ENCODE measurements around the gene MCRIP2.

Gene MCRIP2

DNA sequence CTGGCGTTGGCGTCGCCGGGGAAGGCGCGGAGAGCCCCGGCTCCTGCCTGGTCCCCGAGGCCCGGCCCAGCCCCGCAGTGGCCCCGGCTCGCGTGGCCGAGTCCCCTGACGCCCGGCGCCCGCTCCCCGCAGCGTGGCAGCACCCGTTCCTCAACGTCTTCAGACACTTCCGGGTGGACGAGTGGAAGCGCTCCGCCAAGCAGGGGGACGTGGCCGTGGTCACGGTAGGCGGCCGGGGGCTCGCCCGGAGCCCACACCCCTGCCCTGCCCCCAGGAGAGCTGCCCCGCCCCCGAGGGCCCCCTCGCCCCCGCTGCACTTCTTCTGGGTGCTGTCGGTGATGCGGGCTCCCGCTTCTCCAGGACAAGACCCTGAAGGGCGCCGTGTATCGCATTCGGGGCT, 8.0 kb downstream of the MCRIP2 start:
- no peak for DNase-seq

GRCh38 chr16:651844-652243, 10.2 kb downstream of the MCRIP2 start:
- DNase-seq = no peak

DNA sequence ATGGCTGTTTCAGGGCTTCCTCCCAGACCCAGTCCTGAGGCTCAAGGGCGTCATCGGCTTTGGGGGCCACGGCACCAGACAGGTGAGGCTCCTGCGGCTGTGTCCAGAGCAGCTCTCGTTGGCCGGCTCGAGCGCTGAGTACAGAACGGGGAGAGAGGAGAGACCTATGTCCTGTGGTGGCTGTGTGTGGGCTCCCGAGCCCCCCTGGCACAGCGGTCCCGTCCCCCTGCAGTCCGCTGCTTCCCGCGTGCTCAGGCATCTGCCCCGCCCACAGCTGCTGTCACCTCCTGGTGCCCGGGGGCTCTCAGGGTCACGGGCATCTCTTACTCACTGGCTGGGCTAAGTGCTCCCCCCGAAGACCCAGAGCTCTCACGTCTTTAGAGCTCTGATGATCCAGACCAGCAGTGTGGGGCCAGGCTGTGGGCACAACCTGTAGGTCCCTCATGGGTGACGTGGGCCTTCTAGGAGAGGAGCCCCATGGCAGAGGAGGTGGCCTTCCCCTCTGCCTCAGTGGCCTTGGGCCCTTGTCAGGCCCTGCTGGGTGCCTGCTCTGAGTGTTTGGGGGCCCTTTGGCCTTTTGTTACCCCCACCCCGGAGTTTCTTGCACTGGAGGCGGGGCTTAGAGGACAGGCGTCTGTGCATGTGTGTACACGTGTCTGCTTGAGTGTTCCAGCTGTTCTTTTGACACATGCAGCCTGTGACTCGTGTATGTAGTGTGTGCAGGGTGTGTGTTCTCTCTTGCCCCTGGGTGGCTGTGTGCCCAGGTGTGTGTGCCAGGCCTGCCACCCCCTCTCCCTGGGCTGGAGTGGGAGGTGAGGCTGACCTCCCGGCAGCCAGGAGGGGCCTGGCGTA, 11.1 kb downstream of the MCRIP2 start:
- no peak for DNase-seq

GRCh38 chr16:654034-654433, 12.4 kb downstream of the MCRIP2 start:
- no peak for DNase-seq

DNA sequence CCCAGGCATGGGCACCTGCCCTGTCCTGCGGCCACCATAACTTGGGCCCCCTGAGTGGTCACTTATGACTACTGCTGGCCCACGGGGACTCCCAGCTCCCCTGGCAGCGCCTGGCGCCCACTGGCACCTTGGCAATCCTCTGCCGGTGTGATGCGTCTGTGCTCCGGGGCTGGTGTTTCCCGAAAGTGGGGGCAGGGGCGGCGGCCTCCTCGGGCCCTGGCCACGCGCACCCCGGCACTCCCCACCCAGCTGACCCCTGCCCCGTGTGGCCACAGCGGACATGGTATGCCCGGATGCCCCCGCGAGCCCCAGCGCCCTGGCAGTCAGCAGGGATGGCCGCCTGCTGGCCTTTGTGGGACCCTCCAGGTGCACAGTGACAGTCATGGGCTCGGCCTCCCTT, 15.9 kb downstream of the MCRIP2 start:
- no peak for DNase-seq

GRCh38 chr16:658679-659571, 17.3 kb downstream of the MCRIP2 start:
- DNase-seq = no peak

DNA sequence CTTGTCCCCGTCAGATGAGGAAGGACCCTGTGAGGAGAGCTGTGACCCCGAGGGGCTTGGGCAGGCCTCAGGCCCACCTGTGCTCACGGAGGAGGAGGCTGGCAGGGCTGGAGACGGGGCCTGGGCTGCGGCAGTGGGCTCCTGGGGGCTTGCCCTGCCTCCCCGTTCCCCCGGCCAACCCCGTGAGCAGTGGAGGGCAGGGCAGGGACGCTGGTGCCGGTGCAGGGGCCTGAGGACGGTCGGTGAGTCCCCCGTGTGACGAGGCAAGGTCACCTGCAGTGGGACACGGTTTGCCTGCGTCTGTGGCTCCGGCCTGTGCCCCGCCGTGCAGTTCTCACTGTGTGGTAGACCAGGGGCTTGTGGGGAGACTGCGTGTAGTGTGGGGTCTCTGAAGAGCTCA, 18.0 kb downstream of the MCRIP2 start:
- DNase-seq = no peak

DNA sequence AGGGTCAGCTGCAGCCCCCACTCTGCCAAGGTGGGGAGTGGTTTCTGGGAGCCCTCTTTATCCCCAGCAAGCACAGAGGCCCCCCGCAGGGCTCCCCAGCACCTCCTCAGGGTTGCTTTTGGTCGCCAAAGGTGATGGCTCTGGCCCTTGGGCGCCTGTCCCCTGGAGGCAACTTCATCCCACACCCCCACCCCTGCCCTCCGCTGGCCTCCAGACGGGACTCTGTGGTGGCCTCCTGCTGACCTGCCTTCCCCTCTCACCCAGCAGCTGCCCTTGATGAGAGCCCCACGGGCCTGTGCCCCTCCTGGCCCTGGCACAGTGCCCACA, 18.5 kb downstream of the MCRIP2 start:
- DNase-seq = no peak

DNA sequence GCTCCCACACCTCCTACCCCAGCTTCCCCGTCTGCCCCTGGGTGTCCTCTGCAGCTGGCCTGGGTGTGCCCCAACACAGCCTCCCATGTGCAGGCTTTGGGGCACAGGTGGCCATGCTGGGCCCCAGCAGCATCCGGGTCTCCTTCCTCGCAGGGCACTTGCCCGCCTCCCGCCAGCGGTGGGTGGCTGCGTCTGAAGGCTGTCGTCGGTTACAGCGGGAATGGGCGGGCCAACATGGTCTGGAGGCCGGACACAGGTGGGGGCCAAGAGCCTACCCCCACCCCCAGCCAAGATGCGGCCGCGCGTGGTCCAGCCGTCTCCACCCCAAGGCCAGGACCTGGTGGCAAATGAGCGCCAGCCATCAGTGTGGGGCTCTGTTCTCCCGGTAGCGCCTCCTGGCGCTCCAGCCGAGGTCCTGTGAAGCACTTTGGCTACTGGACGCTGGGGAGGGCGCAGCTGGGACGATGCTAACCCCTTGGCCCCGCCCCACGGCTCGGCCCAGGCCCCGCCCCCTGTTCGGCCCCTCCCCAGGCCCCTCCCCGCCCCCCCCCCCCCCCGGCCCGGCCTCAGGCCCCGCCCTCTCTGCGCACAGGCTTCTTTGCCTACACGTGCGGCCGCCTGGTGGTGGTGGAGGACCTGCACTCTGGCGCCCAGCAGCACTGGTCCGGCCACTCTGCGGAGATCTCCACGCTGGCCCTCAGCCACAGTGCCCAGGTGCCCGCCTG, 19.0 kb downstream of the MCRIP2 start:
- peak; percentile 62 to 78 for DNase-seq

GRCh38 chr16:661184-661821, 19.7 kb downstream of the MCRIP2 start:
- DNase-seq = no peak

GRCh38 chr16:662095-662494, 20.5 kb downstream of the MCRIP2 start:
- no peak for DNase-seq

DNA sequence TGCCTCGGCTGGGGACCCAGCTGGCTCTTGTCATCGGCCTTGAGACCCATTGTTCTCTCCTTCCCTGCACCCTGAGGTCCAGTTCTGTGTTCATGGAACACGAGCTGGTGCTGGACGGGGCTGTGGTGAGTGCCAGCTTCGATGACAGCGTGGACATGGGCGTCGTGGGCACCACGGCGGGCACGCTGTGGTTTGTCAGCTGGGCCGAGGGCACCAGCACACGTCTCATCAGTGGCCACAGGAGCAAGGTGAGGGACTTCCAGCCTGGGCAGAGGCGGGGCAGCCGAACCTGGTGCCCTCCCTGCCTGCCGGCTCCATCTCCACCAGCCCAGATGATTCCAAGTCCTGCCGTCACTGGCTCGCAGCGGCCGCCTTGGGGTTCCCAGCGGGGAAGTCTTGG, 21.0 kb downstream of the MCRIP2 start:
- no peak for DNase-seq

DNA sequence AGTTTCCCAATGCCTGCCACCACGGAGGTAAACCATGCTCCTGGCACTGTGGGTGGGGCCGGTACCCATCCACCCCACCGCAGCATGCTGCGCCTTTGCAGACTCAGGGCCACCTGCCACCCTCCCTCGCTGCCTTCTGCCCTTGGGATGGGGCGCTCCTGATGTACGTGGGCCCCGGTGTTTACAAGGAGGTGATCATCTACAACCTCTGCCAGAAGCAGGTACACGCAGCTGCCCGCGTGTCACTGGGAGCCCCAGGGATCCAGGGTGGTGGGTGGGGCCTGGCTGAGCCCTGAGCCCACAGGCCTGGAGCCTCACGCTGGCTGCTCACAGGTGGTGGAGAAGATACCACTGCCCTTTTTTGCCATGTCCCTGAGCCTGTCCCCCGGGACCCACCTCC, 24.9 kb downstream of the MCRIP2 start:
- DNase-seq = no peak

- no peak for DNase-seq
These were observed 25.6 kb downstream of the MCRIP2 start for GRCh38 chr16:667113-667779.

DNA sequence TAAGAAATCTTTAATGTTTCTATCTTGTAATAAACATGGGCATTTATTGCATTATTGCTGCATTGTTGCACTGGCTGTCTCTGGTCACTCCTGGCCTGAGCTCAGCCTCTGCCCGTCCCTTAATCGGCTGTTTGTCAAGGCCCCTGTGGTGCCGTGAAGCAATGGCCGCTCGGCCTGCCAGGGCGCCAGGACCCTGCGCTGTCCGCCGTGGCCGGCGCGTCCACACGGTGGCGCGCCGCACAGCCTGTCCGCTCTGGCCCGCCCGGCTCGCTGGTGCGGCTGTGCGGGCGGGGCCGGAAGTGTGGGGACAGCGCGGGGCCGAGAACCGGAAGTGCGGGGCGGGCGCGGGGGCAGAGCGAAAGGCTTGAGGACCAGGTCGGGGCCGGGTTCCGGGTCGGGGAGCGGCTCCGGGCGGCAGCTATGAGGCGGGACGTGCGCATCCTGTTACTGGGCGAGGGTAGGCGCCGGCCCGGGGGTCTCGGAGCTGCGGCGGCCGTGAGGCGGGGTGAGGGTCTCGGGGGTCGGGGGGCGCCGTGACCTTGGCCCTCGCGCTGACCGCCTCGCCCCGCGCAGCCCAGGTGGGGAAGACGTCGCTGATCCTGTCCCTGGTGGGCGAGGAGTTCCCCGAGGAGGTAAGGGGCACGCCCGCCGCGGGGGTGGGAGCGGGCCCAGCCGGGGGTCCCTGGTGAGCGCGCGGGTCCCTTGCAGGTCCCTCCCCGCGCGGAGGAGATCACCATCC, 26.3 kb downstream of the MCRIP2 start, which contains the start of gene RHOT2:
TSS of gene RHOT2 (plus strand) at position 353 of the 739 bp plus-strand sequence. CDS start at position 421, 68 bp downstream.
- peak; percentile 88 to 89 for DNase-seq

GRCh38 chr16:668519-669171, 27.0 kb downstream of the MCRIP2 start:
- no peak for DNase-seq

- no peak for DNase-seq
These were observed 28.0 kb downstream of the MCRIP2 start for GRCh38 chr16:669666-670065.

DNA sequence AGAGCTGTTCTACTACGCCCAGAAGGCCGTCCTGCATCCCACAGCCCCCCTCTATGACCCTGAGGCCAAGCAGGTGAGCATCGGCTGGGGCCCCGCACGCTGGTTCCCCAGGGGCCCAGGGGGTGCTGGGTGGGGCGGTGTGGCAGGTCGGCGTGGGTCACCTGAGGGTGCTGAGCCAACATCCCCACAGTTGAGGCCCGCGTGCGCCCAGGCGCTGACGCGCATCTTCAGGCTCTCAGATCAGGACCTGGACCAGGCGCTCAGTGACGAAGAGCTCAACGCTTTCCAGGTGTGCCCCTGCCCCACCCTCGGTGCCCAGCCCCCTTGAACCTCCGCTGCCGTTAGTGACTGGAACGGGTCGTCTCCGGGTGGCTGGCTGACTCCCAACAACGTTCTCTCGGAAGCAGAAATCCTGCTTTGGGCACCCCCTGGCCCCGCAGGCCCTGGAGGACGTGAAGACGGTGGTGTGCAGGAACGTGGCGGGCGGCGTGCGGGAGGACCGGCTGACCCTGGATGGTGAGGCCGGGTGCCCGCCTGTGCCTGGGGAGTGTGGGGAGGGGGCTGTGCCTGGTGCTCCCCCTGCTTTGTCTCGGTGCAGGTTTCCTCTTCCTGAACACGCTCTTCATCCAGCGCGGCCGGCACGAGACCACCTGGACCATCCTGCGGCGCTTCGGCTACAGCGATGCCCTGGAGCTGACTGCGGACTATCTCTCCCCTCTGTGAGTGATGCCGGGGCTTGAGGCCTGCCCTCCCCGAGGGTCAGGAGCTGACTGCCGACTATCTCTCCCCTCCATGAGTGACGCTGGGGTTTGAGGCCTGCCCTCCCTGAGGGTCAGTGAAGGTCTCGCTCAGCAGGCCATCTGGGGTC, 29.1 kb downstream of the MCRIP2 start:
- DNase-seq = no peak

DNA sequence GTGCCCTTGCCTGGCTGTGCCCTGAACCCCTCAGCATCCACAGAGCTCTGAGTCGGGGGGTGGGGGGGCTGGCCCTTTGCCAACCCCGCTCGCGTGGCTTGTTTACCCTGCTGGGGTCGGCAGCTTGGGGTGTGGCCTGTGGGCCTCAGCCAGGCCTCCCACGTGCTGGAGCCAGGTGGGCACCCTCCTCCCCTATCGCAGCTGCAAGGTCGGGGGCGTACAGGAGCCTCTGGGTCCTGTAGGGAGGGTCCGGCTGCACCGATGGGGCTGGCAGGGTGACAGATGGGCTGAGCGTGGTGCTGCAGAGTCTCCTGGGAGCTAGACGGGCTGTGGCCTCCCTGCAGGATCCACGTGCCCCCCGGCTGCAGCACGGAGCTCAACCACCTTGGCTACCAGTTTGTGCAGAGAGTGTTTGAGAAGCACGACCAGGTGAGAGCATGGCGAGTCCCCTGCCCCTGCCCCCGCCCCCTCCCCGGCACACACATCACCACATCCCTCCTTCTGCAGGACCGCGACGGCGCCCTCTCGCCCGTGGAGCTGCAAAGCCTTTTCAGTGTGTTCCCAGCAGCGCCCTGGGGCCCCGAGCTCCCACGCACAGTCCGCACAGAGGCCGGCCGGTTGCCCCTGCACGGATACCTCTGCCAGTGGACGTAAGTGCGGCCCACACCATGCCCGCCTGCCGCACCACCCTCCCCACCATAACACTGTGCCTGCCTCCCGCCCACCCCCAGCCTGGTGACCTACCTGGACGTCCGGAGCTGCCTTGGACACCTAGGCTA, 29.9 kb downstream of the MCRIP2 start:
- no peak for DNase-seq
